GM12865 (cell line): ENCODE measurements around the gene MTFP1.

Experiments
- DNase-seq: peaks from one replicate; pipeline ENCODE4 v3.0.0; 2010; ENCODE audit warnings: low read depth
- H3K4me3 ChIP-seq: 2 replicates; pipeline ENCODE4 v1.5.1; 2011; ENCODE audit warnings: mild to moderate bottlenecking, low read depth, low read length, control low read depth
- CTCF ChIP-seq: IDR thresholded peaks from 2 replicates; pipeline ENCODE4 v1.5.1; 2011; ENCODE audit warnings: low read length, control low read depth, low read depth, inconsistent platforms; ENCODE audit not compliant: insufficient read depth; ENCODE audit errors: missing control alignments

MTFP1 gene

GRCh38 chr22:30386960-30387827 is 38.4 kb upstream of the MTFP1 start, which contains the start of gene RNF215:
RNF215 (minus strand) TSS chr22:30387411; CDS start chr22:30387313, 98 bp downstream.
- peak within 1 kb of the TSS; percentile 64 for H3K4me3 ChIP-seq
- TF ChIP-seq CTCF, result peak; percentile 80
- peak; percentile 87 for DNase-seq

- H3K4me3 ChIP-seq, result no peak overlapping the region
- peak; percentile 83 for TF ChIP-seq CTCF
- DNase-seq, result peak; percentile 89
Measured at GRCh38 chr22:30390974-30391691, 34.4 kb upstream of the MTFP1 start.

GRCh38 chr22:30392661-30393321 is 32.8 kb upstream of the MTFP1 start:
- no peak overlapping the region for H3K4me3 ChIP-seq
- TF ChIP-seq CTCF, result no peak
- peak; percentile 41 for DNase-seq

GRCh38 chr22:30393322-30393680 is 32.3 kb upstream of the MTFP1 start:
- no peak for DNase-seq
- TF ChIP-seq CTCF, result no peak
- H3K4me3 ChIP-seq, result no peak overlapping the region

GRCh38 chr22:30393885-30394284 is 31.7 kb upstream of the MTFP1 start:
- no peak for TF ChIP-seq CTCF
- DNase-seq, result no peak

GRCh38 chr22:30396871-30397655 is 28.5 kb upstream of the MTFP1 start, which contains the start of gene SEC14L2:
SEC14L2 (plus strand) TSS chr22:30397018; CDS start chr22:30397117, 99 bp downstream.
- DNase-seq, result peak; percentile 31
- peak within 1 kb of the TSS; percentile 24 for H3K4me3 ChIP-seq
- TF ChIP-seq CTCF, result no peak

More at GRCh38 chr22:30393885-30394284, 31.7 kb upstream of the MTFP1 start:
- no peak overlapping the region for H3K4me3 ChIP-seq
